HG02759 (cell line): ENCODE data around the gene UNKL.
"Not testable (repeated sequence)": the region's sequence is repeated elsewhere in the genome, so short reads cannot be mapped to it uniquely, and the experiment has no call there.

Experiments used
- ATAC-seq: cut with Tn5 transposase; IDR thresholded peaks from one replicate; pipeline ENCODE4 v1.9.1; 2021; ENCODE audit warnings: mild to moderate bottlenecking, moderate library complexity; ENCODE audit not compliant: unreplicated experiment

UNKL gene

GRCh38 chr16:1330260-1330914 is 84.1 kb downstream of the UNKL start:
- ATAC-seq = no peak

DNA sequence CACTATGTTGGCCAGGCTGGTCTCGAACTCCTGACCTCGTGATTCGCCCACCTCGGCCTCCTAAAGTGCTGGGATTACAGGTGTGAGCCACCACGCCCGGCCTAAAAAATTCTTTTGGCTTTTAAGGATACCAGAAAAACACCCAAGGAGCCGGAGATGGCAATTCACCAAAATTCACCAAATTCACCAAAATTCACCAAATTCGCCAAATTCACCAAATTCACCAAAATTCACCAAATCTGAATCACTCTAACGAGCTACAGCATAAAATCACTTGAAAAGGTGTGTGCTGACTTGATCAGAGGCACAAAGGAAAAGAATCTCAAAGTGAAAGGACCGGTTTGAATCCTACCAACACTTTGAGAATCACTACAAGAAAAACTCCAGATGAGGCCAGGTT is 85.5 kb downstream of the UNKL start:
- ATAC-seq = not testable (repeated sequence)

GRCh38 chr16:1328136-1328535 is 86.4 kb downstream of the UNKL start:
- not testable (repeated sequence) for ATAC-seq

GRCh38 chr16:1327619-1327947 is 86.9 kb downstream of the UNKL start:
- ATAC-seq = no peak

DNA sequence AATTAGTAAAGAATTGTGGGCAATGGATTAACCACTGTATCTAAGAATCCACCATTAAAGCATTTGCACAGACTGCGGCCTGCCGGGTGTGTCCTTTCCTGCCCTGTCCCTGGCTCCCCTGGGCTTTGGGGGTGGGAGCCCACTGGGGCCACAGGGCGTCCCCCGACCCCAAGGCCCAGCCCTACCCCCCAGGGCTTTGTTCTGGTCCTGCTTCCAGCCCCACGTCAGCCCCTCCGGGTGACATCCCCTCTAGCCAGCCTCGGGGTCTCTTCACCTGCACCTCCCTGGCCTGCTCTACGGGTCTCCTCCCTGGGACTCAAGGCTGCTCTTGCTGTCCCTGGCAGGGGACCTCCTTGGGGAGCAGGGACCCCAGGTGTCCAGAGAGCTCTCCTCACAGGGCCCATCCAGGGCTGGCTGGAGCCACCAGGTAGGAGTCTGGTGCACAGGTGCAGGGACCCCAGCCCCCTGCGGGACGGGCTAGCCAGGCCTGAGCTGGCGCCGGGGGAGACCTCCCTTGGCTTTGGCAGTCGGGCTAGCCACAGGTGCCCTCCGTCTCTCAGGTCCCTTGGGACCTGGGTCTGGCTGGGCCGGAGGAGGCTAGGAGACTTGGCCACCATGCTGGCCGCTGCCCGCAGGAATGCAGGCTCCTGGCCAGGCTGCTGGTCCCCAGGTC is 87.4 kb downstream of the UNKL start:
- ATAC-seq = no peak

DNA sequence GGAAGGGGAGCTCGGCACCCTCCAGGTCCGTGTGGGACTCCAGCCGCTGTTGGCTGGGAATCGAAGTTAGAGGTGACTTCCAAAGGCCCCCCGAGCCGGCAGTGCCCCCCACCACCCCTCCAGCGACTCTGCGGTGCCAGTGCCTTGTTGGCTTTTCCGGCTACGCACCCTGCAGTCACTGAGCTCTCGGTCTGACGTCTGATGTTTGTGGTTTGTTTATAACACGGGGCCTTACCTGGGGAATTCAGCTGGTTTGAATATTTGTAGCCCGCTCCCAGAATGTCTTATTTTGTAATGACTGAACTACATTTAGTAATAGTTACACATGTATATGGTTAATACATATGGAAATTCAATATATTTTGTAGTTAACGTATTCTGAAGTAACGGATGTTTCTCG is 88.1 kb downstream of the UNKL start:
- no peak for ATAC-seq

GRCh38 chr16:1325673-1326371 is 88.7 kb downstream of the UNKL start:
- ATAC-seq = no peak

- ATAC-seq = no peak
Observed at GRCh38 chr16:1325261-1325660, 89.2 kb downstream of the UNKL start.

- ATAC-seq = no peak
Observed at GRCh38 chr16:1324286-1324826, 90.1 kb downstream of the UNKL start.

DNA sequence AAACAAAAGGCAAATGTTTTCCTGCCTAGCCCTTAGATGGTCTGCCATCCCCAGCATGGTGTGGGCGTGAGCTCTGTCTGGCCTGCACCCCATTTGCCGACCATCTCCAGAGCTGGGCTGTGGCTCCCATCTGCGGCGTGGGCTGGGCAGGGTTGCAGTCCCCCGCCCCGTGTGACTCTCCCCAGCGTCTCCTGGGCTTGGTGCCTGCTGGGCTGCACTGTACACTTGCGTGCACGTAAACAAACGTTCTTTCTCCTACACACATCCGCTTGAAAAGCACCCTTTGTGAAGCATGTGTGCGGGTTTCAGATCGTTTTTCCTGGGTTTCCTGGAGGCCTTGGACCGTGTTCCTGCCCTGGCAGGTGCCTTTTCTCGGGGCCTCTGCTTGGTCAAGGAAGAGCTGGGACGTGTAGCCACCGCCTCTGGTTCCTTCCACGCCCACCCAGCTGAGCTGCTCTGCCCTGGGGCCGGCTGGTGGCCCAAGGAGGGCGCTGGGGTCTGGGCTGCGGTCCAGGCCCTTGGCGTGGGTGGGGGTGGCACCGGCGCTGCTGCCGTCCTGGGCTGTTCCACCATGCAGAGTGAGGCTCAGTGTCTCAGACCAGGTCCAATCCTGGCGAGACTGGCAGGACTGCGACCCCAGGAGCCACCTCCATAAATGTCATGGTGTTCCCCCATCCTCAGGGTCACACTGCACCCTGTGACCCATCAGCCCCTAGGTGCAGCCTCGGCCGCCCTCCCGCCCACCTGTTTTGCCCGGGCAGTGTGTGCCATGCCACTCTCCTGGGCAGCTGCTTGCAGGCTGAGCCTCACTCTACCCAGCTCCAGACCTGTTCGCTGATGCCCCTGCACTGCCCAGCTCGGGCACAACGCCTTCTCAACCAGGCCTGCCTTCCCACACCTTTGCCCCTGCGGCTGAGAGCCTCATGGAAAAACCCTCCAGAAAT is 90.9 kb downstream of the UNKL start:
- ATAC-seq = no peak

GRCh38 chr16:1322407-1322806 is 92.1 kb downstream of the UNKL start:
- ATAC-seq = no peak

DNA sequence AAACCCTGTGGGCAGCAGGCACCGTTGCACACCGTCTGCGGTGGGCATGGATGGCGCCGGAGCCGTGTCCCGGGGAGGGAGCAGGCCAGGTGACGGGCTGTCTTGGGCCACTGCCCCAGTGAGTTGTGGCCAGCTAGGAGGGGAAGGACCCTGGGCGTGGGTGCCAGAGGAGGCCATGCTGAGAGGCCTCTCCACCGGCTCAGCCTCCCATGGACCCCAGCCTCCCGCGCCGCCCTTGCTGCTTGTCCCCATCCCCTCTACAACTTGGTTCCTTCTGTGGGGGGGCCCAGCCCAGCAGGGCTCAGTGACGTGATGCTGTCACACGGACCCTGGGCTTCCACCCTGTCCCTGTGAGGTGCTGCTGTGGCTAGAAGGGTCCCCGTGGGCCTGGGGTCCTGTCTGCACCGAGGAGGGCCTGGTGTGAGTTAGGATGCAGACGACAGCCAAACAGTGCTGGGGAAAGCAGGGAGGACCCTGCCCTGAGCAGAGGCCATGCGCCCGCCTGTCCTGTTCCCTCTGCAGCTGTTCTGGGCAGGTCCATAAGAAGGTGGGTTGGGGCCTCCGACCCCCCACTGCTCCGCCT is 93.8 kb downstream of the UNKL start:
- ATAC-seq = no peak

- ATAC-seq = no peak
Observed at GRCh38 chr16:1320097-1320496, 94.4 kb downstream of the UNKL start.

GRCh38 chr16:1319041-1319440 is 95.5 kb downstream of the UNKL start:
- ATAC-seq = no peak

DNA sequence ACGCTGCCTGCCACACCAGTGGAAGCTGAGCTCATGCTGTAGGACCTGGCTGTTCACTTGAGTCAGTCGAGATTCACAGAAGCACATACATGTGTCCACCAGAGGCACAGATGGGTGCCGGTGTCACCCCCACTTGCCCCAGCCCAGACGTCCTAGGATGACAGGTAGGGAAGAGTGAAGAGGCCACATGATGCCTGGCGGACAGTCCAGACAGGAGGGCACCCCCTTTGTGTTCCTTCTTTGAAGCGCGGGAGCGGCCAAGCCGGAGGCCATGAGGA is 96.3 kb downstream of the UNKL start:
- ATAC-seq = no peak

DNA sequence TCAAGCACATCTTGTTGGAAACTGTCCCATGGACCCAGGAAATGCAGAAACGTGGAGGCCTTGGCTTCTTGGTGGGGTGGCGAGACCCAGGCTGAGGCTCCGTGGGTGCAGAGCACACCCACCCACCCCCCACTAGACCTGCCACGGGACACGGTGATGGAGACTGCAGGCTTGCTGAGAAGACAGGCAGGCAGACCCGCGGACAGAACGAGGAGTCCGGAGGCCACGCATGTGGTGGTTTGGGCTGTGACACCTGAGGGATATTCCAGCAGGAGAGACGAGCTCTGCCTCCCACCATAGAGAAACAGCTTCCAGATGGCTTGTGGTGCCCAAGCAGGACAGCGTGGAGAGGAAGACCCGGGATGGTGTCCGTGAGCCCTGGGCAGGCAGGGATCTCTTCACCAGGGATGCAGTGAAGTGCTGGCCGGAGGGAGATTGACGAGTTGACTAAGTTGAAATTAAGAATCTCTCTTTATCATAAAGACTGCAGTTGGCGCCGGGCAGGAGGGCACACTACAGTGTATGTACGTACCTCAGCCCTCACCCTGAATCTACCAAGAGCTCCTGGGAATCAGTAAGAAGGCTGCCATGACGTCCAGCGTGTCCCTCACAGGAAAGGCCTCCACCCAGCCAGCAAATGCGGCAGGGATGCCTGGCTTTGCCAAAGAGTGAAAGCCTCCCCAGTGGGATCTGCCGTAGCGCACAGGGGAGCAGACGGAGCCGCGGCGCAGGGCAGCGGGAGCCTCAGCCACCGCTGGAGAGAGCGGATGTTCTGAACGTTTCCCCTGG is 96.8 kb downstream of the UNKL start:
- no peak for ATAC-seq

DNA sequence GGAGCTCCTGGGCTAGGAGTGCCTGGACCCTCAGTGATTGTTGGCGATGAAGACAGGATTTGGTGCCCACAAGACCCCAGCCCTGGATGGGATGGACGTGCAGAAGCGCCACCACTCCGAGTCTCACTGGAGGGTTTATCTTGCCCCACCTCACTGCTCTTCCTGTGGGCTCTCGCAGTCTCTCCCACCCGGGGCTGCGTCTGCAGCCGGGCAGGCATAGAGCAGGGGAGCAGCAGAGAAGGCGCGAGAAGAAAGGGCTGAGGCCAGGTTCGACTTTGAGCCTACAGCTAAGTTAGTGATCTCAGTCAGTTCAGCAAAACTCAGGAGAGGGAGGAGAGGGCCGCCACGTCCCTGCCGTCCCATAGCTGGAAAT is 98.5 kb downstream of the UNKL start:
- no peak for ATAC-seq

DNA sequence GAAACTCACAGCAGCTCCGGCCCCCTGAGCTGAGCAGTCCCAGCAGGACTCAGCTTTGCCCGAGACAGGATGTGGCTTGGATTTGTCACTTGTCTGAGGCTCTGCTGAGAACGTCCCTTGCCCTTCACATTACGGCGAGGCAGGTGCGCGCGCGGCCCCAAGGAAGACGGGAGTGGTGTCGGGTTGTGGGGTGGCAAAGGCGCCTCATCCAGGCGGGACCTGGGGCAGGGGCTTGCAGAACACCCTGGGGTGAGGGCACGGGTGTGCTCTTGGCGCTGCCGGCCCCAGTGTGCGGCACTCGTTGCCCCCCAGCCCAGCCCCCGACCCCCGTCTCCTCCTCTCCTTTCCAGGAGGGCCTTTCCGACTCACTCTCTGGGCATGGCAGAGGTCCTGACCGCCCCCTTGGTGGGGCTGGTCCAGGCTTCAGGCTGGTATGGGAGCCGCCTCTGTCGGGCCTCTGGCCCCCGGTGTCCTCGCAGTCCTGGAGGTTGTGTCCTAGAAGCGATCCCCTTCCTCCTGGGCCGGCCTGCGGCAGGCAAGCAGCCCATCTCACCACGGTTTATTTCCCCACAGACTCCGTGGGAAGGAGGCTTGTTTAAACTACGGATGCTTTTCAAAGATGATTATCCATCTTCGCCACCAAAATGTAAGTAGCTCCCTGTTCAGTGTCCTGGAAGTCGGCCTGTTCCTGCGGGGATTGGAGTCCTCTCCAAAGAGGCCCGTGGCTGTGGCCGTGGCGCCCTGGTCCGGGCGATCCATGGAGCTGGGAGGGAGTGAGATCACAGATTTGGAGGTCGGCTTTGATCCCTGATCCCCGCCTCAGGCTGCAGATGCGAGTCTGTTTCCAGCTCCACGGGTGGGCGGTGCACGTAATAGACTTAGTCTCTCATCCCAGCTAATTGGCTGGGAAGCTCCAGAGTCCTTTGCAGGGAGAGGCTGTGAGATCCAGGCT is 99.1 kb downstream of the UNKL start:
- ATAC-seq = no peak
